Nephron progenitor cell (in vitro differentiated cells): ENCODE data around the gene THEM5.

Experiments
- DNase-seq: peaks from one replicate; pipeline ENCODE4 v3.0.0; 2021
- H3K27ac Mint-ChIP-seq: 2 replicates; pipeline ENCODE4 v1.8.0; 2021; ENCODE audit warnings: mild to moderate bottlenecking, moderate library complexity, mixed read lengths
- H3K27me3 Mint-ChIP-seq: 2 replicates; pipeline ENCODE4 v1.8.0; 2021; ENCODE audit warnings: mild to moderate bottlenecking, low read depth, mixed read lengths; ENCODE audit not compliant: poor library complexity
- H3K36me3 Mint-ChIP-seq: 2 replicates; pipeline ENCODE4 v1.8.0; 2021; ENCODE audit warnings: low read depth, mixed read lengths
- H3K4me1 Mint-ChIP-seq: 2 replicates; pipeline ENCODE4 v1.8.0; 2021; ENCODE audit warnings: mixed read lengths
- H3K4me3 Mint-ChIP-seq: 2 replicates; pipeline ENCODE4 v1.8.0; 2021; ENCODE audit warnings: mild to moderate bottlenecking, moderate library complexity, mixed read lengths
- H3K9me3 Mint-ChIP-seq: 2 replicates; pipeline ENCODE4 v1.8.0; 2021; ENCODE audit warnings: mild to moderate bottlenecking, moderate library complexity, mixed read lengths
- CTCF ChIP-seq: fragments of 200-600 bp; sonication (generic); IDR thresholded peaks from 2 replicates; pipeline ENCODE4 v1.5.0; 2021; ENCODE audit warnings: antibody characterized with exemption

The THEM5 gene

GRCh38 chr1:151851886-151852285, 1.6 kb downstream of the THEM5 start:
- H3K27ac Mint-ChIP-seq = no peak overlapping the region
- no peaks in the 10 kb centered on the region for H3K9me3 Mint-ChIP-seq
- no peak for TF ChIP-seq CTCF
- no peak for DNase-seq
- peaks cover 38% of the 10 kb centered on the region for H3K27me3 Mint-ChIP-seq
- no peak overlapping the region for H3K4me3 Mint-ChIP-seq
- no peaks in the 10 kb centered on the region for H3K36me3 Mint-ChIP-seq
- H3K4me1 Mint-ChIP-seq = no peaks in the 10 kb centered on the region

DNA sequence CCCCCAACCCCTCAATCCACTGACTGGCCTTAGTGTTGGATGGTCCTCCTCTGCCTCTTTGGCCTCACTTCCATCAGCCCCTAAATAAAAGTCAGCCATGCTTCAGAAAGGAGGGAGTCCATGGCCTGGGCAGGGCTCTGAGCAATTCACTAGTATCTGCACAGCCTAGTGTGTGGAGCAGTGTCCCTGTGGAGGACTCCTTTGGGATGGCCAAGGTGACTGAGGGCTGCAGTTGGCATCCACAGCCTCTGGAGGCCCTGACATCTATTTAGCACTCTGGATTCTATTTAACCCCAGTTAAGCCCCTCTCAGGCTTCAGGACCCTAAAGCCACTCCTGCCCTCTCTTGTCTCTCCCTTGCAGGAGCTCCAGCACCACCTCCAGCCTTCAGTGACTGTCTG, 3.6 kb downstream of the THEM5 start:
- Mint-ChIP-seq H3K27ac (no peak overlapping the region), H3K27me3 (peaks cover 33% of the 10 kb centered on the region), H3K4me3 (no peak overlapping the region), H3K4me1 (no peaks in the 10 kb centered on the region), H3K36me3 (no peaks in the 10 kb centered on the region), H3K9me3 (no peaks in the 10 kb centered on the region)
- DNase-seq = no peak
- TF ChIP-seq CTCF = no peak

- DNase-seq = no peak
- Mint-ChIP-seq H3K27me3 (peaks cover 41% of the 10 kb centered on the region), H3K9me3 (no peaks in the 10 kb centered on the region), H3K36me3 (no peaks in the 10 kb centered on the region), H3K27ac (no peak overlapping the region), H3K4me1 (no peaks in the 10 kb centered on the region), H3K4me3 (no peak overlapping the region)
- TF ChIP-seq CTCF = no peak
These were observed 4.4 kb downstream of the THEM5 start for GRCh38 chr1:151849126-151849525.

DNA sequence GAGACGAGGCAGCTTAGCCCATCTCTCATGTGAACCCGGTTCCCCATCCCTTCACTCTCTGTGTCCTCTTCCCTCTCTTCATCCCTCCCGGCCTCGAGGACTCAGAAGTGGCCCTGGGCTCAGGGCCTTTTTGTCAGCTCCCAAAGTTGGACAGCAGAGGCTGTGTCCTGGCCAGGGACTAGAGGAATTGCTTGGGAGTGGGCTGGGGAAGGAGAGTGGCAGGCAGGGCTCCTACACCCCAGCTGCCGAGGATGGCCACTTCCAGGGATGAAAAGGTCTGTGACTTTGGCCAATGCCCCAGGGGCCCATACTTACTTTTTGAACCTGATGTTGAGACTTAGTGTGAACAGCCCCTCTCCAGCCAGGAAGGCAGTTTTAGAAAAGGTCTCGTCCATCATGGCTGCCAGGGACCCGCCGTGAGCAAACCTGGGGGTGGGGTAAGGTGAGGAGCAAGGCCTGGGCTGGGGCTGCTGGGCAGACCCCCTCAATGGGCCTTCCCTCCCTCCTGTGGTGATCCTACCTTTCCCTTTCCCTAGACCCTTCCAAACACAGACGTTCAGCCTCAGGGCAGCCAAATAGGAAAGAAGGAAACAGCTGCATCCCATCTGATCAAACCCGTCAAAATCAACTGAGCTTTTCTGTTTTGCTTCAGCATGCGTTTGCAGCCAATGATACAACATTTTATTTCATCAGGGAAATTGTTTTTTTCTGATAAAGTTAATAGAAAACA, 5.5 kb downstream of the THEM5 start:
- Mint-ChIP-seq H3K27me3 (peaks cover 45% of the 10 kb centered on the region), H3K4me1 (no peaks in the 10 kb centered on the region), H3K36me3 (no peaks in the 10 kb centered on the region), H3K4me3 (no peak overlapping the region), H3K27ac (no peak overlapping the region), H3K9me3 (no peaks in the 10 kb centered on the region)
- no peak for TF ChIP-seq CTCF
- no peak for DNase-seq

DNA sequence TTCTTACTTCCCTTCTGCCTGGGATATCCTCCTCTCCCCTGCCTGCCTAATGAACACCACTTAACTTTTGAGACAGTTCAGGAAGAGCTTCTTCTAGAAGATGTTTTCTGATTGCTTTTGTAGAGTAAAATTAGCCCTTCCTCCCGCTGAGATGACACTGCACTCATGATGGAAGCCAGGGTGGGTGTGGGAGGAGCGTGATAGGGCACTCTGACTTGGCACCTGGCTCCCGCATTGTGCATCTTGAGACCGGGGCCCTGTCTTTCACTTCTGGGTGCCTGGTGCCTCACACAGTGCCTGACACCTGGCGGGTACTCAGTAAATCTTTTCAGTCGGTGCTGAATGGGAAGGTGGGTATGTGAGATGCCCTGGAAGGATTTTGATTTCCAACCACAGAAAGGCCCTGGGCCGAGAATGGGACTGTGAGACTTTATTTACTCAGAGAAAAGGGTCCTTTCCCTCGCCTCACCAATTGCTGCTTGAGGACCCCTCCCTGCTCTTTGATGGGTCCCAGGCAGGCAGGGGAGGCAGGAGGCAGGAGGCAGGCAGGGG, 6.8 kb downstream of the THEM5 start:
- Mint-ChIP-seq H3K4me3 (no peak overlapping the region), H3K36me3 (no peaks in the 10 kb centered on the region), H3K27me3 (peaks cover 44% of the 10 kb centered on the region), H3K9me3 (no peaks in the 10 kb centered on the region), H3K27ac (no peak overlapping the region), H3K4me1 (no peaks in the 10 kb centered on the region)
- no peak for DNase-seq
- TF ChIP-seq CTCF = no peak

DNA sequence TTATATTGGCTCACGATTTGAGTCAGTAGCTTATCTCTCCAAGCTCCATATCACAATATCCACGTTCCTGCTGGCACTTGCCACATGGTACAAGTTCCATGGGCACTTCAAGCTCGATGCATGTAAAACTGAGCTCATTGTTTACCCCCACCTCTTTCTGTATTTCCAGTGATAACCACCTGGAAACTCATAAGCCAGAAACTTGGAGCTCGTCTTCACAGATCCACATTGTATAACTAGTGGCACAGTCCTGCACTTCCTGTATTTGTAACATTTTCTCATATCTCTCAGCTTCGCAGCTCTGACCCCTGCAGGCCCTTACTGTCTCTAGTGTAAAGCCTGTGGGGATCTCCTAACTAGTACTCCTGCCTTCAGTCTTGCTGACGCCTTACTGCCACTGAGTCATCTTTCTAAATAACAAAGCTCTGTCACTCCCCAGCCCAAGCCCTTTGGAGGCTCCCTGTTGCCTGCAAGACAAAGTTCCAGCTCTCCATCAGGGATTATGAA, 7.4 kb downstream of the THEM5 start:
- Mint-ChIP-seq H3K36me3 (no peaks in the 10 kb centered on the region), H3K4me1 (no peaks in the 10 kb centered on the region), H3K4me3 (no peak overlapping the region), H3K27ac (peak overlapping the region; percentile 57), H3K27me3 (peaks cover 46% of the 10 kb centered on the region), H3K9me3 (no peaks in the 10 kb centered on the region)
- DNase-seq = no peak
- no peak for TF ChIP-seq CTCF
